Endothelial cell of umbilical vein (primary cell): Measurements from ENCODE around the gene ABCD1. TPM values are rescaled to one million over a fixed set of nuclear protein-coding genes. Genes with fewer than 3 reads are reported as not detected.

ENCODE experiments used
- BruUV-seq: library from RNA; stranded (reverse); fragments of 400-500 nt; replicated peaks from 2 replicates; lab custom pipeline; 2021; lab: Mats Ljungman, UMichigan
- CTCF ChIA-PET: fragments of 300-600, 350-600 bp; sonication (Branson Sonifier 250); formaldehyde crosslinking; loops from one replicate; lab custom pipeline; 2021; ENCODE audit warnings: antibody characterized with exemption, inconsistent platforms; lab: Charles Lee
- POLR2A ChIA-PET: fragments of 300-600, 350-600 bp; sonication (Branson Sonifier 250); formaldehyde crosslinking; loops from one replicate; lab custom pipeline; 2021; ENCODE audit warnings: antibody characterized with exemption, inconsistent platforms; lab: Charles Lee
- DNase-seq: peaks from one replicate; pipeline ENCODE4 v3.0.0-alpha.2; 2011; ENCODE audit warnings: low read depth, low spot score
- FAIRE-seq: peaks from 2 replicates; lab custom pipeline; 2011; peaks lifted over from hg19 to GRCh38; lab: Jason Lieb, UNC
- H2AFZ ChIP-seq: 2 replicates; pipeline ENCODE4 v1.6.0; 2012; ENCODE audit warnings: low read depth, low read length, control low read depth, inconsistent platforms
- H3K27ac ChIP-seq: 2 replicates; pipeline ENCODE4 v1.5.1; 2011; ENCODE audit warnings: low read depth, mild to moderate bottlenecking, control low read depth, low read length, moderate library complexity; ENCODE audit not compliant: insufficient read depth
- H3K27me3 ChIP-seq, 2 experiments: 2 replicates each; pipeline versions ENCODE4 v1.6.0 to v1.6.1; 2011; ENCODE audit warnings: low read length in 2 of 2, mixed read lengths in 1 of 2; ENCODE audit not compliant: control insufficient read depth in 2 of 2, insufficient read depth in 2 of 2
- H3K36me3 ChIP-seq, 2 experiments: 2 replicates in 1 of 2; 3 replicates in 1 of 2; pipeline ENCODE4 v1.5.1; 2011; ENCODE audit warnings: low read length in 2 of 2, mild to moderate bottlenecking in 1 of 2, moderate library complexity in 1 of 2; ENCODE audit not compliant: control insufficient read depth in 2 of 2, insufficient read depth in 2 of 2; ENCODE audit errors: extremely low read depth in 1 of 2
- H3K4me1 ChIP-seq: 3 replicates; pipeline ENCODE4 v1.5.1; 2011; ENCODE audit warnings: mild to moderate bottlenecking, low read length; ENCODE audit not compliant: control insufficient read depth, insufficient read depth; ENCODE audit errors: extremely low read depth
- H3K4me2 ChIP-seq: 2 replicates; pipeline ENCODE4 v1.6.1; 2011; ENCODE audit warnings: low read length, control low read depth, mixed read lengths; ENCODE audit not compliant: insufficient read depth
- H3K4me3 ChIP-seq, 3 experiments: fragments of 200-600 bp in 1 of 3; sonication (generic), shearing (Covaris generic) in 1 of 3; replicated peaks in 1 of 3; 2 replicates each; pipeline ENCODE4 v1.5.1; 2011 to 2016; ENCODE audit warnings: control low read depth in 3 of 3, low read length in 3 of 3, mild to moderate bottlenecking in 2 of 3, inconsistent platforms in 1 of 3, low read depth in 1 of 3, moderate library complexity in 1 of 3; ENCODE audit not compliant: insufficient read depth in 1 of 3
- H3K79me2 ChIP-seq: 2 replicates; pipeline ENCODE4 v1.6.0; 2012; ENCODE audit warnings: low read length, inconsistent platforms; ENCODE audit not compliant: control insufficient read depth, insufficient read depth
- H3K9ac ChIP-seq: replicated peaks from 2 replicates; pipeline ENCODE3; 2011; ENCODE audit warnings: low read length, control low read depth; ENCODE audit not compliant: insufficient read depth; ENCODE audit errors: extremely low read depth
- H3K9me1 ChIP-seq: replicated peaks from 3 replicates; pipeline ENCODE4 v1.6.0; 2011; ENCODE audit warnings: mild to moderate bottlenecking, low read length; ENCODE audit not compliant: control insufficient read depth, insufficient read depth; ENCODE audit errors: extremely low read depth
- H3K9me3 ChIP-seq: replicated peaks from 2 replicates; pipeline ENCODE4 v1.5.1; 2012; ENCODE audit warnings: low read length, inconsistent platforms; ENCODE audit not compliant: control insufficient read depth, insufficient read depth
- H4K20me1 ChIP-seq: replicated peaks from 2 replicates; pipeline ENCODE3; 2011; ENCODE audit warnings: mild to moderate bottlenecking, low read length; ENCODE audit not compliant: control insufficient read depth, insufficient read depth; ENCODE audit errors: extremely low read depth
- CTCF ChIP-seq, 2 donors: IDR thresholded peaks; 1 replicate in 1 of 2; 2 replicates in 1 of 2; pipeline ENCODE4 v1.5.1; 2011; ENCODE audit warnings: low read length in 2 of 2, mild to moderate bottlenecking in 2 of 2, moderate library complexity in 2 of 2, control low read depth in 1 of 2, inconsistent platforms in 1 of 2, low read depth in 1 of 2; ENCODE audit not compliant: insufficient read depth in 1 of 2; ENCODE audit errors: extremely low read depth in 1 of 2
- FOS ChIP-seq: IDR thresholded peaks from 2 replicates; pipeline ENCODE4 v1.6.1; 2011; ENCODE audit warnings: mild to moderate bottlenecking, low read length, moderate library complexity, borderline replicate concordance; ENCODE audit not compliant: insufficient read depth
- GATA2 ChIP-seq: IDR thresholded peaks from 2 replicates; pipeline ENCODE4 v1.7.0; 2011; ENCODE audit warnings: low read depth, mild to moderate bottlenecking, moderate library complexity, mixed read lengths, low read length; ENCODE audit not compliant: insufficient read length, insufficient read depth
- JUN ChIP-seq: IDR thresholded peaks from 2 replicates; pipeline ENCODE4 v1.6.1; 2011; ENCODE audit warnings: borderline replicate concordance, low read depth; ENCODE audit not compliant: insufficient read length, insufficient read depth
- MAX ChIP-seq: IDR thresholded peaks from 2 replicates; pipeline ENCODE4 v1.6.1; 2011; ENCODE audit not compliant: insufficient read depth, insufficient read length
- MYC ChIP-seq: IDR thresholded peaks from one replicate; pipeline ENCODE4 v1.6.1; 2011; ENCODE audit warnings: mild to moderate bottlenecking, low read depth, low read length
- POLR2A ChIP-seq: IDR thresholded peaks from 2 replicates; pipeline ENCODE4 v1.6.1; 2012; ENCODE audit warnings: low read depth, mild to moderate bottlenecking, control low read depth, low read length
- dilution Hi-C: fragments of 300-500 bp; cut with MboI; formaldehyde crosslinking; loops from one replicate; pipeline ENCODE4 v1.15.0; 2019; ENCODE audit warnings: low sequenced_read_pairs; ENCODE audit not compliant: extremely low pct_ligation_motif_present
- intact Hi-C: fragments of 100-400 bp; cut with micrococcal nuclease; formaldehyde crosslinking; loops from one replicate; pipeline ENCODE4 v1.10.0; 2022
- polyA plus RNA-seq, 4 experiments: library from polyadenylated mRNA; depleted of rRNA in 3 of 4; stranded (reverse) in 3 of 4; unstranded in 1 of 4; fragments of >200 nt; gene quantifications; 2 replicates each; pipeline versions ENCODE4 v1.2.1 to v1.2.3, GENCODE V29; 2011 to 2012; ENCODE audit warnings: missing spikeins in 1 of 4
- total RNA-seq: library from RNA; stranded (reverse); gene quantifications from 2 replicates; pipeline ENCODE4 v1.2.3, GENCODE V29; 2021

Gene ABCD1
- total and polyA plus RNA-seq, 2 donors (not counting 3 experiments of a cell fraction or from before 2014, with no cell fraction given): 9.1 to 12.9 TPM

- no peak overlapping the region for H2AFZ ChIP-seq
- no peak overlapping the region for H3K4me3 ChIP-seq
- H3K4me2 ChIP-seq: no peak overlapping the region
- no peak for TF ChIP-seq CTCF (IDR thresholded peaks at IDR 0.05; ENCODE audit: extremely low read depth in 1 of 2, insufficient read depth in 1 of 2, low read depth in 1 of 2, low read length in 2 of 2)
- TF ChIP-seq MAX: no peak
- TF ChIP-seq MYC: no peak
- peak; percentile 62 for FAIRE-seq
- ChIA-PET CTCF (no interaction called here), POLR2A (no interaction called here)
- dilution Hi-C loops: no loop called here
- no TSS peak for BruUV-seq
- no peaks in the 10 kb centered on the region for H4K20me1 ChIP-seq
- H3K27me3 ChIP-seq: no peaks in the 10 kb centered on the region
- peak; percentile 41 for DNase-seq
- H3K9ac ChIP-seq: no peak overlapping the region
- no peaks in the 10 kb centered on the region for H3K9me1 ChIP-seq
- intact Hi-C loops: no loop called here
- H3K27ac ChIP-seq: no peak overlapping the region
- peaks cover 2 to 17% of the 10 kb centered on the region in 2 experiments for H3K36me3 ChIP-seq
- no peaks in the 10 kb centered on the region for H3K9me3 ChIP-seq
- peaks cover 19% of the 10 kb centered on the region for H3K4me1 ChIP-seq
- H3K79me2 ChIP-seq: peaks cover 4% of the 10 kb centered on the region
These were observed 22.2 kb upstream of the ABCD1 start for GRCh38 chrX:153702336-153703035.

- TF ChIP-seq POLR2A (no peak), JUN (no peak), MAX (no peak), CTCF (IDR thresholded peaks at IDR 0.05; ENCODE audit: extremely low read depth in 1 of 2, insufficient read depth in 1 of 2, low read depth in 1 of 2, low read length in 2 of 2) (no peak), FOS (no peak), GATA2 (no peak)
- intact Hi-C loops: no loop called here
- Histone ChIP-seq H4K20me1 (no peaks in the 10 kb centered on the region), H3K4me2 (no peak overlapping the region), H3K9ac (no peak overlapping the region), H3K9me1 (no peaks in the 10 kb centered on the region), H3K27ac (no peak overlapping the region), H3K27me3 (no peaks in the 10 kb centered on the region), H3K9me3 (no peaks in the 10 kb centered on the region), H3K36me3 (peaks cover 2 to 18% of the 10 kb centered on the region in 2 experiments), H3K4me1 (peaks cover 19% of the 10 kb centered on the region), H2AFZ (no peak overlapping the region), H3K79me2 (peaks cover 9% of the 10 kb centered on the region), H3K4me3 (no peak overlapping the region)
- ChIA-PET POLR2A (no interaction called here), CTCF (no interaction called here)
- dilution Hi-C loops: no loop called here
- BruUV-seq: no TSS peak
- DNase-seq: no peak
- FAIRE-seq: no peak
These were observed 21.7 kb upstream of the ABCD1 start for GRCh38 chrX:153703036-153703370.
